Measurements from ENCODE around the gene PGAM4.

The PGAM4 gene
- long read RNA-seq: 0 reads

- Histone ChIP-seq H3K27me3 (ENCODE audit: insufficient read depth, poor library complexity, severe bottlenecking) (no peaks in the 10 kb centered on the region), H3K27ac (replicated peaks) (no peak within 1 kb of the TSS), H3K4me3 (replicated peaks; ENCODE audit: insufficient read depth, low read length) (no peak within 1 kb of the TSS)
- TF ChIP-seq GABPA (IDR thresholded peaks at IDR 0.05; ENCODE audit: low read depth) (no peak), POLR2AphosphoS5 (IDR thresholded peaks at IDR 0.05; ENCODE audit: low read depth) (no peak), CTCF (IDR thresholded peaks at IDR 0.05; ENCODE audit: insufficient read depth, low read length) (no peak), REST (IDR thresholded peaks at IDR 0.05; ENCODE audit: insufficient replicate concordance, low read depth) (no peak), SPI1 (IDR thresholded peaks at IDR 0.05; ENCODE audit: borderline replicate concordance, low read depth) (no peak)
- DNase-seq (ENCODE audit: low read depth in 1 of 2, low spot score in 1 of 2): no peak
Measured at GRCh38 chrX:77969538-77969937, at the start of gene PGAM4. PGAM4 (minus strand) TSS chrX:77969638; CDS start chrX:77969638, 0 bp downstream.

GRCh38 chrX:78011846-78012245 is 42.4 kb upstream of the PGAM4 start:
- TF ChIP-seq POLR2AphosphoS5 (IDR thresholded peaks at IDR 0.05; ENCODE audit: low read depth) (no peak), REST (IDR thresholded peaks at IDR 0.05; ENCODE audit: insufficient replicate concordance, low read depth) (no peak)
- no peaks in the 10 kb centered on the region for H3K27me3 ChIP-seq (ENCODE audit: insufficient read depth, poor library complexity, severe bottlenecking)
- no peak overlapping the region for H3K4me3 ChIP-seq (replicated peaks; ENCODE audit: insufficient read depth, low read length)
- H3K27ac ChIP-seq (replicated peaks): no peak overlapping the region
- DNase-seq (ENCODE audit: low read depth in 1 of 2, low spot score in 1 of 2): no peak

GRCh38 chrX:77979870-77980269 is 10.4 kb upstream of the PGAM4 start:
- no peaks in the 10 kb centered on the region for H3K27me3 ChIP-seq (ENCODE audit: insufficient read depth, poor library complexity, severe bottlenecking)
- DNase-seq (ENCODE audit: low read depth in 1 of 2, low spot score in 1 of 2): no peak
- no peak for TF ChIP-seq GABPA (IDR thresholded peaks at IDR 0.05; ENCODE audit: low read depth)
- no peak for TF ChIP-seq POLR2AphosphoS5 (IDR thresholded peaks at IDR 0.05; ENCODE audit: low read depth)
- TF ChIP-seq CTCF (IDR thresholded peaks at IDR 0.05; ENCODE audit: insufficient read depth, low read length): no peak
- TF ChIP-seq REST (IDR thresholded peaks at IDR 0.05; ENCODE audit: insufficient replicate concordance, low read depth): no peak
- no peak for TF ChIP-seq SPI1 (IDR thresholded peaks at IDR 0.05; ENCODE audit: borderline replicate concordance, low read depth)
- no peak overlapping the region for H3K27ac ChIP-seq (replicated peaks)
- no peak overlapping the region for H3K4me3 ChIP-seq (replicated peaks; ENCODE audit: insufficient read depth, low read length)

- no peak overlapping the region for H3K4me3 ChIP-seq (replicated peaks; ENCODE audit: insufficient read depth, low read length)
- DNase-seq (ENCODE audit: low read depth in 1 of 2, low spot score in 1 of 2): no peak
Measured at GRCh38 chrX:77977518-77977917, 8.1 kb upstream of the PGAM4 start.

More at GRCh38 chrX:77977518-77977917, 8.1 kb upstream of the PGAM4 start:
- TF ChIP-seq GABPA (IDR thresholded peaks at IDR 0.05; ENCODE audit: low read depth) (no peak), REST (IDR thresholded peaks at IDR 0.05; ENCODE audit: insufficient replicate concordance, low read depth) (no peak), SPI1 (IDR thresholded peaks at IDR 0.05; ENCODE audit: borderline replicate concordance, low read depth) (no peak), CTCF (IDR thresholded peaks at IDR 0.05; ENCODE audit: insufficient read depth, low read length) (no peak), POLR2AphosphoS5 (IDR thresholded peaks at IDR 0.05; ENCODE audit: low read depth) (no peak)
- Histone ChIP-seq H3K27me3 (ENCODE audit: insufficient read depth, poor library complexity, severe bottlenecking) (no peaks in the 10 kb centered on the region), H3K27ac (replicated peaks) (no peak overlapping the region)
